Measurements from ENCODE around the gene GFOD2. TPM values are rescaled to one million over a fixed set of nuclear protein-coding genes. Genes with fewer than 3 reads are reported as not detected.

Gene GFOD2
- total and polyA plus RNA-seq, 2 of the 13 experiments (the other 11 are each of a cell fraction or from before 2014, with no cell fraction given), result 11.1 to 17.2 TPM

- ATAC-seq (no peak), DNase-seq (ENCODE audit: low spot score) (no peak), FAIRE-seq (no peak)
- in situ Hi-C loops (cut with HindIII; ENCODE audit: extremely low pct_ligation_motif_present, low pct_unique_long_range_greater_than_20kb), result no loop called here
- Histone ChIP-seq H3K4me1 (ENCODE audit: insufficient read depth, low read length) (no peaks in the 10 kb centered on the region), H3K9ac (ENCODE audit: insufficient read depth, low read depth, low read length) (no peak overlapping the region), H2AFZ (ENCODE audit: low read length) (no peak overlapping the region), H3K4me3 (replicated peaks in 1 of 3; ENCODE audit: insufficient read depth in 1 of 3, low read depth in 2 of 3, low read length in 3 of 3) (no peak overlapping the region), H3K36me3 (replicated peaks in 1 of 2; ENCODE audit: control insufficient read depth in 1 of 2, insufficient read depth in 2 of 2, low read length in 2 of 2) (peaks cover 9 to 15% of the 10 kb centered on the region in 2 experiments), H3K9me3 (ENCODE audit: low read length) (no peaks in the 10 kb centered on the region), H3K79me2 (ENCODE audit: insufficient read depth, low read length) (no peaks in the 10 kb centered on the region), H3K4me2 (ENCODE audit: low read depth, low read length) (no peak overlapping the region), H3K27me3 (ENCODE audit: control insufficient read depth in 1 of 2, insufficient read depth in 2 of 2, low read length in 2 of 2) (no peaks in the 10 kb centered on the region), H3K27ac (ENCODE audit: extremely low read length, insufficient read depth, low read length) (no peak overlapping the region), H4K20me1 (ENCODE audit: insufficient read depth, low read length) (no peaks in the 10 kb centered on the region)
- WGBS (ENCODE audit: low lambda C conversion rate), result 96% methylated on average over 12 of the region's 12 CpGs
- no peak for TF ChIP-seq ZNF691 (CRISPR knock-in tag; IDR thresholded peaks at IDR 0.05; ENCODE audit: borderline replicate concordance, low read depth)
- no peak for TF ChIP-seq NCOR1 (IDR thresholded peaks at IDR 0.05; ENCODE audit: borderline replicate concordance, low read length)
- no peak for TF ChIP-seq SALL1 (CRISPR knock-in tag; IDR thresholded peaks at IDR 0.05)
- TF ChIP-seq NFIC (IDR thresholded peaks at IDR 0.05; ENCODE audit: low read length), result no peak
- ChIA-PET POLR2A (no interaction called here), CTCF (ENCODE audit: low intra/inter-chr PET ratio, low total read pairs) (no interaction called here)
- no TSS peak for BruUV-seq (replicated peaks)
- intact Hi-C loops (cut with micrococcal nuclease; ENCODE audit: unreplicated experiment), result no loop called here
These were observed 40.6 kb downstream of the GFOD2 start for GRCh38 chr16:67678354-67679023.

- FAIRE-seq, result no peak
- 100% methylated on average over 1 of the region's 1 CpG for WGBS (ENCODE audit: low lambda C conversion rate)
These were observed 41.4 kb downstream of the GFOD2 start for GRCh38 chr16:67677712-67678111.

More at GRCh38 chr16:67677712-67678111, 41.4 kb downstream of the GFOD2 start:
- Histone ChIP-seq H3K4me3 (replicated peaks in 1 of 3; ENCODE audit: insufficient read depth in 1 of 3, low read depth in 2 of 3, low read length in 3 of 3) (no peak overlapping the region), H4K20me1 (ENCODE audit: insufficient read depth, low read length) (no peaks in the 10 kb centered on the region), H3K79me2 (ENCODE audit: insufficient read depth, low read length) (no peaks in the 10 kb centered on the region), H3K27ac (ENCODE audit: extremely low read length, insufficient read depth, low read length) (no peak overlapping the region), H3K9me3 (ENCODE audit: low read length) (no peaks in the 10 kb centered on the region), H2AFZ (ENCODE audit: low read length) (no peak overlapping the region), H3K9ac (ENCODE audit: insufficient read depth, low read depth, low read length) (no peak overlapping the region), H3K4me1 (ENCODE audit: insufficient read depth, low read length) (0 out of 2 replicates have a peak, but pooled peaks cover 5% of the 10 kb centered on the region), H3K27me3 (ENCODE audit: control insufficient read depth in 1 of 2, insufficient read depth in 2 of 2, low read length in 2 of 2) (no peaks in the 10 kb centered on the region), H3K4me2 (ENCODE audit: low read depth, low read length) (no peak overlapping the region), H3K36me3 (replicated peaks in 1 of 2; ENCODE audit: control insufficient read depth in 1 of 2, insufficient read depth in 2 of 2, low read length in 2 of 2) (peaks cover 3 to 8% of the 10 kb centered on the region in 2 experiments; a peak in 4 of 5 replicates)
- DNase-seq (ENCODE audit: low spot score) (no peak), ATAC-seq (no peak)
- intact Hi-C loops (cut with micrococcal nuclease; ENCODE audit: unreplicated experiment) (no loop called here), in situ Hi-C loops (cut with HindIII; ENCODE audit: extremely low pct_ligation_motif_present, low pct_unique_long_range_greater_than_20kb) (no loop called here)
- 0 out of 2 replicates have a peak, but pooled peaks have one; percentile 5 for TF ChIP-seq ATF7 (IDR thresholded peaks at IDR 0.05)
- TF ChIP-seq ATF7 (CRISPR knock-in tag; IDR thresholded peaks at IDR 0.05), result no peak
- TF ChIP-seq RBM22 (optimal IDR thresholded peaks at IDR 0.05; ENCODE audit: low read length), result peak; percentile 30
- TF ChIP-seq ERF (CRISPR knock-in tag; IDR thresholded peaks at IDR 0.05), result no peak
- no TSS peak for BruUV-seq (replicated peaks)
- ChIA-PET CTCF (ENCODE audit: low intra/inter-chr PET ratio, low total read pairs) (no interaction called here), POLR2A (no interaction called here)
